HG03064 (cell line): ENCODE measurements around the gene KRTAP10-4.
"Not testable (repeated sequence)": the region's sequence is repeated elsewhere in the genome, so short reads cannot be mapped to it uniquely, and the experiment has no call there.

Experiments used
- ATAC-seq: cut with Tn5 transposase; IDR thresholded peaks from one replicate; pipeline ENCODE4 v1.9.1; 2021; ENCODE audit warnings: low read depth; ENCODE audit not compliant: unreplicated experiment

KRTAP10-4 gene, protein sequence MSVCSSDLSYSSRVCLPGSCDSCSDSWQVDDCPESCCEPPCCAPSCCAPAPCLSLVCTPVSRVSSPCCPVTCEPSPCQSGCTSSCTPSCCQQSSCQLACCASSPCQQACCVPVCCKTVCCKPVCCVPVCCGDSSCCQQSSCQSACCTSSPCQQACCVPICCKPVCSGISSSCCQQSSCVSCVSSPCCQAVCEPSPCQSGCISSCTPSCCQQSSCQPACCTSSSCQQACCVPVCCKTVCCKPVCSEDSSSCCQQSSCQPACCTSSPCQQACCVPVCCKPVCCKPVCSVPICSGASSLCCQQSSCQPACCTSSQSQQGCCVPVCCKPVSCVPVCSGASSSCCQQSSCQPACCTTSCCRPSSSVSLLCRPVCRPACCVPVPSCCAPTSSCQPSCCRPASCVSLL

DNA sequence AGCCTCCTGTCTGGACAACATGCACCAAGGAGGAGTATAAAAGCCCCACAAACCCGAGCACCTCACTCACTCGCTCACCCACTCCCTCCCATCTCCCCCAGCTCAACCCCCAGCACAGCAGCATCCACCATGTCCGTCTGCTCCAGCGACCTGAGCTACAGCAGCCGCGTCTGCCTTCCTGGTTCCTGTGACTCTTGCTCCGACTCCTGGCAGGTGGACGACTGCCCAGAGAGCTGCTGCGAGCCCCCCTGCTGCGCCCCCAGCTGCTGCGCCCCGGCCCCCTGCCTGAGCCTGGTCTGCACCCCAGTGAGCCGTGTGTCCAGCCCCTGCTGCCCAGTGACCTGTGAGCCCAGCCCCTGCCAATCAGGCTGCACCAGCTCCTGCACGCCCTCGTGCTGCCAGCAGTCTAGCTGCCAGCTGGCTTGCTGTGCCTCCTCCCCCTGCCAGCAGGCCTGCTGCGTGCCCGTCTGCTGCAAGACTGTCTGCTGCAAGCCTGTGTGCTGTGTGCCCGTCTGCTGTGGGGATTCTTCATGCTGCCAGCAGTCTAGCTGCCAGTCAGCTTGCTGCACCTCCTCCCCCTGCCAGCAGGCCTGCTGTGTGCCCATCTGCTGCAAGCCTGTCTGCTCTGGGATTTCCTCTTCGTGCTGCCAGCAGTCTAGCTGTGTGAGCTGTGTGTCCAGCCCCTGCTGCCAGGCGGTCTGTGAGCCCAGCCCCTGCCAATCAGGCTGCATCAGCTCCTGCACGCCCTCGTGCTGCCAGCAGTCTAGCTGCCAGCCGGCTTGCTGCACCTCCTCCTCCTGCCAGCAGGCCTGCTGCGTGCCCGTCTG is at the start of gene KRTAP10-4:
TSS of gene KRTAP10-4 (plus strand) at position 100 of the 827 bp plus-strand sequence. CDS start at position 130, 30 bp downstream.
- not testable (repeated sequence) for ATAC-seq

DNA sequence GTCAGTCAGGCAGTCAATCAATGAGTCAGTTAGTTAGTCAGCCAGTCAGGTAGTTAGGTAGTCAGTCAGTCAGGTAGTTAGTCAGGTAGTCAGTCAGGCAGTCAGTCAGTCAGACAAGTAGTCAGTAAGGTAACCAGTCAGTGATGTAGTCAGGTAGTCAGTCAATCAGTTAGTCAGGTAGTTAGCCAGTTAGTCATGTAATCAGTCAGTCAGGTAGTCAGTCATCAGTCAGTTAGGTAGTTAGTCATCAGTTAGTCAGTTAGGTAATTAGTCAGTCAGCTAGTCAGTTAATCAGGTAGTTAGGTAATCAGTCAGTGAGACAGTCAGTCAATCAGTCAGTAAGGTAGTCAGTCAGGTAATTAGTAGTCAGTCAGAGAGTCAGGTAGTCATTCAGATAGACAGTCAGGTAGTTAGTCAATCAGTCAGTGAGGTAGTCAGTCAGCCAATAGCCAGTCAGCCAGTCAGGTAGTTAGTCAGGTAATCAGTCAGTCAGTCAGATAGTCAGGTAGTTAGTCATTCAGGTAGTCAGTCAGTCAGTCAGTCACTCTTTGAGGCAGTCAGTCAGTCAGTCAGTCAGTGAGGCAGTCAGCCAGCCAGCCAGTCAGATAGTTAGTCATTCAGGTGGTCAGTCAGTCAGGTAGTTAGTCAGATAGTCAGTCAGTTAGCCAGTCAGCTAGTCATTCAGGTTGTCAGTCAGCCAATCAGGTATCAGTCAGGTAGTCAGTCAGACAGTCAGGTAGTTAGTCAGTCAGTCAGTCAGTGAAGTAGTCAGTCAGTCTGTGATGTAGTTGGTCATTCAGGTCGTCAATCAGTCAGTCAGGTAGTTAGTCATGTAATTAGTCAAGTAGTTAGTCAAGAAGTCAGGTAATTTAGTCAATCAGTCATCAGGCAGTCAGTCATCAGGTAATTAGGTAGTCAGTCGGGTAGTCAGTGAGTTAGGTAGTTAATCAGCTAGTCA is 48.8 kb upstream of the KRTAP10-4 start:
- no peak for ATAC-seq

DNA sequence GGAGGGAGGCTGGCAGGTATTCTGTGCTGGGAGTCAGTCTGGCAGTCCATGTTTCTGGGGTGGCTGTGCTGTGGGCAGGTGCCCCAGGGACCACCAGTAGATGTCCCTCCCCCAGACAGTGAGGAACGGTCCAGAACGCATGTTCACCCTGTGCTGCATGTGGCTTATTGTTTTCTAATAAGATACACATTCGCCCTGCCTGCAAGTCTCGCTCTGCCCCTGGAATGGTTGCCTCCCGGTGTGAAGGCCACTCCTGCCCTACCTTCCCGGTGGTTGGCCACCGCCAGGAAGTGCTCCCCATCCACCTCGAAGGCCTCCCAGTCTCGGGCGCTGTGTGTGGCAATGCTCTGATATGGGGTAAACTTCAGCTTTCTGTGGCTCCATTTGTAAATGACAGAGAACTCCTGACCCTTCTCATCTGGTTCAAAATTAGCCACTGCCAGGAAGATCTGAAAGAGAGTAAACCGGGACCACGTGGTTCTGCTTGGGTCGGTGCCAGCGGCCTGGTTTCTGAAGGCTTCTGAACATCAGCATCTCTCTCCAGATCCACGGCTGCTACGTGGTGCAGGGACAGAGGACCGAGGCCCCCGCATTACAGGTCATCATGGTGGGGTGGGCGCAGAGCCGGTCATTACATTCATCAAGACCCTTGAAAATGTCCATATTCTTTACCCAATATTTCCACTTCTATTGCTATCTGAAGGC is 48.0 kb upstream of the KRTAP10-4 start:
- no peak for ATAC-seq

DNA sequence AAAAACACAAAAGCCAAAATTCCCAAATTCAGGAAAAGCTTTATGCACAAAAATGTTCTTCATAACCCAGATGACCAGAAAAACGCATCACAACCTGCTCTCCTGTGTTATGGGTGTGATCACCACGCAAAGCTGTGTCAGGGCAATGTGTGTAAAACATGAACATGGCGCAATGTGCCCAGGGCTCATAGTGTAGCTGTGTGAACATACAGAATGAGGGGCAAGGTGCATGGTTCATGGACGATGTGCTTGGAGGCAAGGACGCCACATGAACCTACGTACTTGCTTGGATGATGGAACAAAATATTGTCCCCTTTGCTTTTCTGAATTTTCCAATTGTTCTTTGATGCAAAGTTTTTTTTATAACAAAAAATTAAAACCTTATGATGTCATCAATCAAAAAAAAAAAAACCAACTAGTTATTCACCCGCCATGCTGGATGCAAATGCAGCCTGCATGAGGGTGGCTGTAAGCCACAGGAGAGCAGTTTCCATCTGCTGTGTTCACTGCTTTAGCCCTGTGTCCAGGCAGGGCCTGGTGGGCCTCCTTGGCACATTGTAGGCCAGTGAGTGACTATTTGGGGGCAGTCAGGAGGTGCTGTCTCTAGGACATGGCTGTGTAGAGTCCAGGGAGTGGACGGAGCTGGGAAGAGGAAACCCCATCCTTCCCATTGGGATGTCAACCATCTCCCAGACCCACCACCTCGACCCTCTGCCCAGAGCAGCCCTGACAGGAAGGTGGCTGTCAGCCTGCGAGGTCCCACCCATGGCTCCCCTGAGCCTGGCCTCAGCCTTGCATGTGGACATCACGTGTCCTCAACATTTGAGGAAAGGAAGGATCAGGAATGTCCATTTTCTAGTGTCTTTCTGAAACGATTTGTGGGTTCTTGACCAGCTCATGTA is 47.2 kb upstream of the KRTAP10-4 start:
- no peak for ATAC-seq

DNA sequence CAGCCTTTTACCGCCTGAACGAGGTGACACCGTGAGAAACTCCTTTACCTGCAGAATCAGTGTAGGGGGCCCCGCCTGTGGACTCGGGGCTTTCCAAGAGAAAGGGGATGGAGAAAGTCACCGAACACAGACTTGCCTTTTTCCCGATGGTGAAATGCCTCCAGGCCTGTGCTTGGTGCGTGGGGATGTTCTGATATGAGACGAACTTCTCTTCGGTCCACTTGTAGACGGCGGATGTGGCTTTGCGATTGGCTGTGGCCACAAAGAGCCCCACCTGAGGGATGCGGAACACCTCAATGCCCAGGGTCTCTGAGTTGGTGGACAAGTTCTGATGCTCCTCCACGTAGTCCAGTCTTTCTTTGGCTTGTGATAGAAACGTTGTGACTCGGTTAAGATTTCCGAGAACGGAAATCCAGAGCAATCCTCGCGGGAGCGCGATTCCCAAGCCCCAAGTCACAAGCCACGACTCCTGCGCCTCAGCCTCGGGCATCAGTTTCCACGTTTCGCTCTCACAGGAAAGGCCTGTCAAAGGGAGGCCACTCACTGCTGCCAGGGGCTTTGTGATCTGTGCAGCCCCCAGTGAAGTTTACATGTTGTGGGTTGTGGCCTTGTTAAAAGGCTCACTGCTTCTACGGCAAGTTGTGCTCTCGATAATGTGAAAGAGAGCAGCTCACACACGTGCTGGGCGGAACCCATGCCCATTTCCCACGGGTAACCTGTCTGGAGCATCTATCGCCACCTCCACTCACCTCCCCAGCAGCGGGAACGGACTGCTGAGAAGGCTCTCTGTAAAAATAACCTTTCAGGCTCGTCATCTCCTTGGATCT is 46.2 kb upstream of the KRTAP10-4 start:
- ATAC-seq: no peak

DNA sequence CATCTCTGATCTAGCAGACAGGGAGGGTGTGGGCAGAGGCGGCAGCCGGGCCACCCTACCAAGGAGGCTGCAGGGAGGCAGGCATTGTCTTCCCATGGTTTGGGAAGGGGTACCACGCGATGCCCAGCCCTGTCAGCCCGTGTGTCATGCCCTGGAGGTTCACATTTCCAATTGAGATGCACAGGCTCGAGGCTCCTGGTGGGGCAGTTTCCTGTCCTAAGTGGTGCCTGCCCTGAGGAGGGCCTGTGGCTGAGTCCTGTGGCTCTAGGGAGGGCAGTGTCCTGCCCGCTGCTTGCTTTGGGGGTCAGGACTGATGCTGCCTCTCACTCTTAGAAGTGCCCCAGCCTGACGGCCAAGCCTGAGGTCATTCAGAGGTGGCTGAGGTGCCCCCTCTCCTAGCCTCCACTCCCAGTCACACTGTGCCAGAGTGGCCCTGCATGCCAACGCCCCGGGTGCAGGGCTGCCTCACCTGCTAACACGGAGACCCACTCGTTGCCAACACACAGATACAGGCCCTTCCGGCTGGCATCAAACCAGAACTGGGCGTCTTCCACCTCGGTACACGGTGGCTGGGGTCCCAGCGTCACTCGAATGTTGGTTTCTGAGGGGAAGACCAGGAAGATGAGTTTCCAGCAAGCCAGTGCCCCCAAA is 45.4 kb upstream of the KRTAP10-4 start:
- ATAC-seq: no peak

DNA sequence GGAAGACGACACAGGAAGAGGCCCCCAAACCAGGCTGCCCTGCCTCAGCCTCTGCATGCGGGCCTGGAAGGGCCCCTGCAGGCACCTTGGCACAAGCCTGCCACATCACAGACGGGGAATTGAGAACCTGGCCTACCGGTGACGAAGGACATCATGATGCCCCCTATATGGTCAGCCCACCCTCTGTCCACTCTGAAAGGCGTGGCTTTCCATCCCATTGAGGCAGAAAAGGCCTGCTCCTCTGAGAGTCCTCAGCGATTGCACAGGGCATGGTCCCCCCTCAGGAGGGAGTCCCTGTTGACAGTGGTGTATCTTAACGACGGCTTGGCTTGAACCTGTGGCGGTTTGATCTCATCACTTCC is 44.9 kb upstream of the KRTAP10-4 start:
- ATAC-seq: no peak

DNA sequence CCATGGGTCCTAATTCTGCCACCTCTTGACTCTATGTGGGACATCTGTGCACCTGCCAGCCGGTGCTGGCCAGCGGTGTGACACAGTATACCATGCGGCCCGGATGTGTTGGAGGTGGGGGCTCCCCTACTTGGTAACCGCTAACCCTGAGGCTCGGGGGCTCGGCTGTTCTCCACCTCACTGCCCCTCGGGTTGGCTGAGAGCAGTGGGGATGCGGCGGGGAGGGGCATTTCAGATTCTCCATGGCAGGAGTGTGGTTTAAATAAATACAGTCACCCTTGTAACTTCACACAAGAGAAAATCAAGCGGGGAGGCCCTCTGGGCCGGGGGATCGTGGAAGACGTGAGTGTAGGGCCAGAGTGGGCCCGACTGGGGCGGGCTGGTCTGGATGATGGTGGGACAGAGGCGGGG is 44.5 kb upstream of the KRTAP10-4 start:
- no peak for ATAC-seq

DNA sequence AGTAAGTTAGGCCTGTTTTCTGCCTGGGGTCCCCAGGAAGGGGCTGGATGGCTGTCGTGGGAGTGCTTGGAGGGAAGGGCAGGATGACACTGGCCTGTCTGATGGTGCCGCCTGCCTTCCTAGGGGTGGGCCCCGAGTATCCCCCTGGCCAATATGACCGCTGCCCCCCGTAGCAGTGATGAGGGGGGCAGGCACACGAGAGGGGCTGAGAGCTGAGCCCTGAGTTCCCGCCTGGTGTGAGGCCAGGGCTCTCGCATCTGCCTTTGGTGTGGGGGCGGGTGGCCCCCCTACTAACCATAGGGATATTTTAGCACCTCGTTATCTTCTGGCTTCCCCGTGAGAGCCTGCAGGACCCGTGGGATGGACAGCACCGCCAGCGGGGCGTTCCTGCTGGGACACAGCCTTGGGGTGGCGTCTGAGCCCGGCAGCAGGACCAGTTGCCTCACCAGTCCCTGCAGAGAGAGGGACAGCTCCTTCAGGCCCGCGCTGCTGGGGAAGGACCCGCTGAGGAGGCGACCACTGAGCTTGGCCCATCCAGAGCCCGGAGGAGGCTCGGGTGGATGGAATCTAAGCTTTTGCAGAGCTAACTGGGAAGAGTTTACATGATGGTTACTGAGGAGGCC is 43.9 kb upstream of the KRTAP10-4 start:
- no peak for ATAC-seq

DNA sequence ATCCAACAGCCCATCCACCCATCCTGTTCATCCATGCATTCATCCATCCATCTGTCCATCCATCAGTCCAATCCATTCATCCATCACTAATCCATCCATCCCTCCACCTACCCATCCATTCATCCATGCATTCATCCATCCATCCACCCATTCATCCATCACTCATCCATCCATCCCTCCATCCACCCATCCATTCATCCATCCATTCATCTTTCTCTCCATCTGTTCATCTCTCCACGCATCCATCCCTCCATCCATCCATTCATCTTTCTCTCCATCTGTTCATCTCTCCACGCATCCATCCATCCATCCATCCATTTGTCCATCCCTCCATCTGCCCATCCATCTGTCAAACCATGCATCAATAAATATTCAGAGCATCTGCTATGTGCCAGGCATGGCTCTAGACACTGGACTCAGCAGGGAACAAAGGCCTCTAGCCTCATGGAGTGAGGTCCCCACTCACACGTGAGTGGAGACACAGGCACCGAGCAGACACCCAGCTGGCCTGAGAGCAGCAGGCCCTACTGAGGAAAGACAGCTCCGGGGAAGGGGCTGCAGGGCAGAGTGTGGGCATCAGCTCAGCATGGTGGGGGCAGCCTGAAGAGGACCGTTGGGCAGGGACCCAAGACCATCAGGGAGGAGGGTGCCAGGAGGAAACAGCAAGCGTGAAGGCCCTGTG is 43.2 kb upstream of the KRTAP10-4 start:
- ATAC-seq: no peak

DNA sequence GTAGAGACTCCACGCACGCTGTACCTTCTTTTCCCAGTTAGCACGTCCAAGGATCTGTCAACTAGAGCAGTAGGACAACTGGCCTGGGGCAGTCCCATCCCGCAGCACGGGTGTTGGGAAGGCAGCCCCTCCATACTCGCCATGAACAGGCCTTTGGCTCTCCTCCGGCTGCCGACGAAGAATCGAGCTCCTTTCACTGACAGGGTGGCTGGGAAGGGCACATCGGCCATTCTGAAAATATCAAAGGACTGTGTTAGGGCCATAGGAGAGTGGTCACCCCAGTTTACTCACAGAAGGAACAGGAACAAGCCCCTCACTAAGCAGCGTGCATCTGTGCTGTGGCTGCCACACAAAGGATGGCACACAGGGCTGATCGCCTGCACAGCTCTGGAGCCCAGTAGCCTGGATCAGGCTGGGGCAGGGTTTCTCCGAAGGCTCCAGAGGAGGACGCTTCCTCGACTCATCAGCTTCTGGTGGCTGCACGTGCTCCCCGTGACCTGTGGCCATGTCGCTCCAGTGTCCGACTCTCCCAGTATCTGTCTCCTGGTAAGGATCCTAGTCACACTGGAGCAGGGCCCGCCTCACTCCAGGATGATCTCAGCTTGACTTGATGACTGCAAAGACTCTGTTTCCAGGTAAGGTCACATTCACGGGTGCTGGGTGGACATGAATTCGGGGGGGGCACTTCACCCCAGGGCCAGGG is 42.5 kb upstream of the KRTAP10-4 start:
- ATAC-seq: no peak

DNA sequence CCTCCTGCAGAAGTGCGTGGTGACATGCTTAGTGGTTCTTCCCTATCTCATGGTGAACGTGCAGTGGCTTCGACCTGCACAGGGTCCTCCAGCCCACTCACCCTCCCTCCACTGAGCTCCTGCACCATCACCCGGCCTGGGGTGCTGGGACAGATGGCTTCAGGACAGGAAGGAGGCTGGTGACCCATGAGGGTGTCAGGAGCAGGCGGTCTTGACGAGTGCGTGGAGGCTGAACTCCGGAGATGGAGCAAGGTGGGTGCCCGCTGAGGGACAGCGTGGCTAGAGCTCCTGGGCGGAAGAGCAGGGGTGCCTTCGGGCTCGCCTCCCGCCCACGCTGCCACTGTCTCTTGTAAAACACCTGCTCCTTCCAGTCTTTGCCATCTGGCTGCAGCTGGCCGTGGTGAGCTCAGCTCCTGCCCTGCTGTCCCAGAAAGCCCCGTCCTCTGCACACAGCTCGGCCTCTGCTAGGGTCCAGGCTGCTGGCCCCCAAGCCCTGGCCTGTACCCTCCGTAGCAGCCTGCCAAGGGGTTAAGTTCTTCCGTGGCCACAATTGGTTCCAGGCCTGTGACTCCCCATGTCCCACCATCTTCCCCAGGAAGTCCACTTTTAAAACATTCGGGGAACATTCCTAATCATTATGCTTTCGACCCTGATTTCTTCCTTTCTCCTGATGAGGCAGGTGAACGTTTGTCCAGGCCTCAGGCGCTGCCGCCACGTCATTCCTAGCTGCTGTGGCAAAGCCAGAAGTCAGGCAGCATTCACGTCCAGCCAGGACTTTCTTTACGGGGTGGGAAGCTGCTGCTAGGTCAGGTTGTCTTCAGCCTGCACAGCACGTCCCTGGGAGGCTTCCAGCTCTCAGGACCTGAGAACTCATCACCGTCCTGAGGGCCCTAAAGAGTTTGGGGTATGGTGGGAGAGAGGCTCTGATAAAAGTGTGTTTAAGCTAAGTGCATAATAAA is 41.6 kb upstream of the KRTAP10-4 start:
- ATAC-seq: no peak

DNA sequence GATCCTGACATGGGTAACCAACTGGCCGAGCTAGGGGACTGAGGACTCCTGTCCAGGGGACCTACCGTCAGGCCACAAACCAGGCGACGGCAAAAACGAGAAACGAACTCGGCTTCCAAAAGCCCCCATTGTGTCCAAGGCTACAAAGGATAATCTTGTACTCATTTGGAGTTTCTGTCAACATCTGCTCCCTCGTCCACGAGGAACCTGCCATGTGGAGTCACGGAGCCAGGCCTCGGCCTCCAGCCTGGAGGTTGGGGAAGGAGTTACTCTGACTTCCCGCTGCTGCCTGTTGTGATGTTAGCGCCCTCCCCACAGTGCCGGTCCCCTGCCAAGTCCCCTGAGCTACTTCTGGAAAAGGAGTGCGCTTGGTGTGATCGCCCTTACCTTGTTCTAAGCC is 40.8 kb upstream of the KRTAP10-4 start:
- no peak for ATAC-seq

DNA sequence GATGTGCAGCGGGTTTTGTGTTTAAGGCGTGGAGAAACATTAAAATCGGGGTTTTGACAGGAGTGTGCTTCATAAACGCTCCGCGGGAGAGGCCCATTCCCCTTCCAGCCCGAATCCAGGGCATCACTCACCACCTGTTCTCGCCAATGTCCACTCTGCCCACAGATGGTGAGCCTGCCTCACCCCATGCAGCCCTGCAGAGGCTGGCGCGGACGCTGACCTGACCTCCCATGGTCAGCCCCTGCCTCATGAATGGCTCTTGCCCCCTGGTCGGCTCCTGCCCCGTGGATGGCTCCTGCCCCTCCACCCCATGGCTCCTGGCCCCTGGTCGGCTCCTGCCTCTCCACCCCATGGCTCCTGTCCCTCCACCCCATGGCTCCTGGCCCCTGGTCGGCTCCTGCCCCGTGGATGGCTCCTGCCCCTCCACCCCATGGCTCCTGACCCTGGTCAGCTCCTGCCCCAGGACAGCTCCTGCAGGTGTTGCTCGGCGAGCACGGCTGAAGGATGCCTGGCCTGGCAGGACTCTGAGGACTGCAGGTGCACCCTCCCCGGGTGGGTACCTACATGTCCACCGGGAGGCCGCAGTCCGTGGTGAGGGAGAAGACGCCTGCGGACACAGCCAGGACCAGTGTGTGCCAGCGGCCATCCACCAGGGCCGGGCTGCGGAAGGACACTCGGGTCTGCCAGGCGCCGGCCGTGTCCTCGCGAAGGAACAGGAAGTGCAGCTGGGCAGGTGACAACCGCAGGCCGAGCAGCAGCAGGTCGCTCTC is 40.2 kb upstream of the KRTAP10-4 start:
- no peak for ATAC-seq
